ENCODE data around the gene KCNC4. TPM values are rescaled to one million over a fixed set of nuclear protein-coding genes. Genes with fewer than 3 reads are reported as not detected.

The KCNC4 gene
- total and polyA plus RNA-seq, 2 experiments from 2014 or later = 8.9 to 12.1 TPM

DNA sequence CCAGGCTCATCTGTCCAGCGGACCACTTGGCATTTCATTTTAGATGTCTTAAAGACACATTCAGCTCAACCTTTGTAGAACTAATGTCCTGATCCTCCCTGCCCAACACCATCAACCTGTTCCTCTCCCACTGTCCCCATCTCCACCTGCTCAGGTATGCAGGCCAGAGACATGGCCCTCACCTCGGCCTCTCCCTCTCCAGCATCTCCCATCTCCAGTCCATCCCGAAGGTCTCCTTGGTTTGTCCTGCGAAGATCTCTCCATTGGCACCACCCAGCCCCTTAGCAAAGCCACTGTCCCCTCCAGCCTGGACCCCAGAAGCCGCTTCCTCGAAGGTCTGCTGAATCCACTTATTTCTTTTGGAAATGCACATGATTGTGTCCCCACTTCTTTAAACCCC is 20.9 kb upstream of the KCNC4 start:
- no peaks in the 10 kb centered on the region for H3K27me3 ChIP-seq (replicated peaks; ENCODE audit: insufficient read depth)
- no peaks in the 10 kb centered on the region for H3K36me3 ChIP-seq (ENCODE audit: low read depth)
- peaks cover 25% of the 10 kb centered on the region for H3K4me1 ChIP-seq (ENCODE audit: insufficient read depth)
- H3K79me2 ChIP-seq (ENCODE audit: insufficient read depth) = no peaks in the 10 kb centered on the region
- no peak overlapping the region for H3K9ac ChIP-seq
- no peaks in the 10 kb centered on the region for H3K9me2 ChIP-seq (ENCODE audit: insufficient read depth)
- no peaks in the 10 kb centered on the region for H4K20me1 ChIP-seq (ENCODE audit: insufficient read depth)
- peaks cover 22% of the 10 kb centered on the region for H3F3A ChIP-seq (ENCODE audit: insufficient read depth)
- no peak overlapping the region for H3K4me2 ChIP-seq (ENCODE audit: unreplicated experiment)
- no peaks in the 10 kb centered on the region for H3K9me3 ChIP-seq (ENCODE audit: low read depth)
- WGBS, 2 experiments (ENCODE audit: low coverage in 1 of 2, low lambda C conversion rate in 2 of 2, missing lambda C conversion rate in 2 of 2) = 98% methylated on average over 6 of the region's 6 CpGs
- DNase-seq = no peak
- no peak for TF ChIP-seq EZH2 (IDR thresholded peaks at IDR 0.05; ENCODE audit: insufficient read depth, poor library complexity, severe bottlenecking)
- no peak for TF ChIP-seq EZH2phosphoT487 (IDR thresholded peaks at IDR 0.05; ENCODE audit: insufficient read depth, low read depth)
- H3K4me3 ChIP-seq = no peak overlapping the region
- no peak overlapping the region for H3K27ac ChIP-seq
- in situ Hi-C loops (cut with MboI) = no loop called here
- H2AFZ ChIP-seq = no peak overlapping the region

DNA sequence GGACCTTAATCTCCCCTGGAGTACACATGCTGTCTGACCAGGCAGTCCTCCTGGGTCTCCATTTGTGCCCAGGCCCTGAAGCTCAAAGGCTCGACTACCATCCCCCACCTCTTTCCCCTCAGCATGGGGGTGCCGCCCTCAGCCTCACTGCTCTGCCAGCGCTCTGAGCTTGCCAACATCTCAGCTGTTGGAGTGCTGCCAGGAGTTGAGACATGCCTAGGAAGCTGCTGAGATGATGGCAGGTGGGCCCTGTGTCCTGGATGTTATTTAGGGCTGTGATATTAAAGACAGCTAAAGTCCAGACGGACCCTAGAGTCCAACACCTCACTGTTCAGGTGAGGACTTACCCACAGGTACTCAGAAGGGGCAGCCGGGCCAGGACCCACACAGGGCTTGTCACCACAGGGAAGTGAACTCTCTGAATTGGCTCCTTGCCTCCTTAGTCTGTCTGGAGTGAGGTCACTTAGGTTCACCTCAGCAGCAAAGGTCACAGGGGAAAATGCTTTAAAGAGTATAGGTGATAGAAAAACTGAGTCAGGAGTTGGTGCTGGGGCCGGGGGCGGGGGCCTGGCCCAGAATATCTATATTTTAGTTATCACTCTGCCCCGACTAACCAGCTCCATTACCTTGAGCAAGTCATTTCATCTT is 19.7 kb upstream of the KCNC4 start:
- no peaks in the 10 kb centered on the region for H3K9me2 ChIP-seq (ENCODE audit: insufficient read depth)

GRCh38 chr1:110192541-110192940 is 17.6 kb upstream of the KCNC4 start:
- in situ Hi-C loops (cut with MboI) = no loop called here
- Histone ChIP-seq H3K9me2 (ENCODE audit: insufficient read depth) (no peaks in the 10 kb centered on the region), H3K27ac (no peak overlapping the region), H3K27me3 (replicated peaks; ENCODE audit: insufficient read depth) (no peaks in the 10 kb centered on the region), H3K4me3 (no peak overlapping the region), H3K9ac (no peak overlapping the region), H3K4me2 (ENCODE audit: unreplicated experiment) (no peak overlapping the region), H3F3A (ENCODE audit: insufficient read depth) (peaks cover 12% of the 10 kb centered on the region), H2AFZ (no peak overlapping the region), H3K4me1 (ENCODE audit: insufficient read depth) (peaks cover 14% of the 10 kb centered on the region), H3K9me3 (ENCODE audit: low read depth) (no peaks in the 10 kb centered on the region), H3K36me3 (ENCODE audit: low read depth) (no peaks in the 10 kb centered on the region), H3K79me2 (ENCODE audit: insufficient read depth) (no peaks in the 10 kb centered on the region), H4K20me1 (ENCODE audit: insufficient read depth) (no peaks in the 10 kb centered on the region)
- no peak for DNase-seq
- 79 to 86% methylated on average over 8 of the region's 8 CpGs for WGBS, 2 experiments (ENCODE audit: low coverage in 1 of 2, low lambda C conversion rate in 2 of 2, missing lambda C conversion rate in 2 of 2)
- TF ChIP-seq EZH2 (IDR thresholded peaks at IDR 0.05; ENCODE audit: insufficient read depth, poor library complexity, severe bottlenecking) = no peak
- TF ChIP-seq EZH2phosphoT487 (IDR thresholded peaks at IDR 0.05; ENCODE audit: insufficient read depth, low read depth) = no peak

More for the DNA sequence above, 19.7 kb upstream of the KCNC4 start:
- no peak overlapping the region for H3K4me2 ChIP-seq (ENCODE audit: unreplicated experiment)
- no peaks in the 10 kb centered on the region for H3K9me3 ChIP-seq (ENCODE audit: low read depth)
- H3K9ac ChIP-seq = no peak overlapping the region
- H3K4me3 ChIP-seq = no peak overlapping the region
- no peaks in the 10 kb centered on the region for H3K36me3 ChIP-seq (ENCODE audit: low read depth)
- no peak overlapping the region for H3K27ac ChIP-seq
- peaks cover 22% of the 10 kb centered on the region for H3F3A ChIP-seq (ENCODE audit: insufficient read depth)
- H4K20me1 ChIP-seq (ENCODE audit: insufficient read depth) = no peaks in the 10 kb centered on the region
- H3K27me3 ChIP-seq (replicated peaks; ENCODE audit: insufficient read depth) = no peaks in the 10 kb centered on the region
- H2AFZ ChIP-seq = no peak overlapping the region
- in situ Hi-C loops (cut with MboI) = no loop called here
- WGBS, 2 experiments (ENCODE audit: low coverage in 1 of 2, low lambda C conversion rate in 2 of 2, missing lambda C conversion rate in 2 of 2) = 84 to 90% methylated on average over 8 of the region's 8 CpGs
- H3K4me1 ChIP-seq (ENCODE audit: insufficient read depth) = peaks cover 25% of the 10 kb centered on the region
- no peaks in the 10 kb centered on the region for H3K79me2 ChIP-seq (ENCODE audit: insufficient read depth)
- TF ChIP-seq EZH2phosphoT487 (IDR thresholded peaks at IDR 0.05; ENCODE audit: insufficient read depth, low read depth) = no peak
- no peak for TF ChIP-seq EZH2 (IDR thresholded peaks at IDR 0.05; ENCODE audit: insufficient read depth, poor library complexity, severe bottlenecking)
- DNase-seq = no peak

- Histone ChIP-seq H3K27ac (no peak overlapping the region), H3F3A (ENCODE audit: insufficient read depth) (no peaks in the 10 kb centered on the region), H3K27me3 (replicated peaks; ENCODE audit: insufficient read depth) (no peaks in the 10 kb centered on the region), H3K36me3 (ENCODE audit: low read depth) (no peaks in the 10 kb centered on the region), H3K9ac (no peak overlapping the region), H3K9me2 (ENCODE audit: insufficient read depth) (no peaks in the 10 kb centered on the region), H3K4me3 (no peak overlapping the region), H3K9me3 (ENCODE audit: low read depth) (no peaks in the 10 kb centered on the region), H2AFZ (no peak overlapping the region), H3K4me1 (ENCODE audit: insufficient read depth) (no peaks in the 10 kb centered on the region), H4K20me1 (ENCODE audit: insufficient read depth) (no peaks in the 10 kb centered on the region), H3K4me2 (ENCODE audit: unreplicated experiment) (no peak overlapping the region), H3K79me2 (ENCODE audit: insufficient read depth) (no peaks in the 10 kb centered on the region)
- in situ Hi-C loops (cut with MboI) = no loop called here
- DNase-seq = no peak
- 76 to 79% methylated on average over 10 of the region's 10 CpGs for WGBS, 2 experiments (ENCODE audit: low coverage in 1 of 2, low lambda C conversion rate in 2 of 2, missing lambda C conversion rate in 2 of 2)
- TF ChIP-seq EZH2phosphoT487 (IDR thresholded peaks at IDR 0.05; ENCODE audit: insufficient read depth, low read depth) = no peak
- no peak for TF ChIP-seq EZH2 (IDR thresholded peaks at IDR 0.05; ENCODE audit: insufficient read depth, poor library complexity, severe bottlenecking)
Measured at GRCh38 chr1:110195196-110195595, 14.9 kb upstream of the KCNC4 start.
